CD8-positive, alpha-beta memory T cell (primary cell): Measurements from ENCODE around the gene IL11. TPM values are rescaled to one million over a fixed set of nuclear protein-coding genes. Genes with fewer than 3 reads are reported as not detected.
"Not testable (repeated sequence)": the region's sequence is repeated elsewhere in the genome, so short reads cannot be mapped to it uniquely, and the experiment has no call there.

Experiments used
- CTCF ChIA-PET: fragments of 350-600 bp; sonication (Branson Sonifier 250); formaldehyde crosslinking; loops from one replicate; lab custom pipeline; 2021; ENCODE audit warnings: antibody characterized with exemption; lab: Charles Lee
- POLR2A ChIA-PET: fragments of 350-600 bp; sonication (Branson Sonifier 250); formaldehyde crosslinking; loops from one replicate; lab custom pipeline; 2021; ENCODE audit warnings: antibody characterized with exemption; lab: Charles Lee
- DNase-seq, 5 donors: peaks; one replicate each; pipeline versions ENCODE4 v3.0.0 to v3.0.0-alpha.2; 2020 to 2022; ENCODE audit warnings: mixed read lengths in 1 of 5
- H3K27ac ChIP-seq: one replicate; pipeline ENCODE4 v1.7.0; 2013; ENCODE audit warnings: low read depth, mild to moderate bottlenecking, low read length, moderate library complexity
- H3K27me3 ChIP-seq: 2 replicates; pipeline ENCODE4 v1.7.0; 2013; ENCODE audit warnings: low read length, mild to moderate bottlenecking; ENCODE audit not compliant: insufficient read depth, poor library complexity, severe bottlenecking
- H3K36me3 ChIP-seq: 2 replicates; pipeline ENCODE4 v1.7.0; 2013; ENCODE audit warnings: mild to moderate bottlenecking, low read length, moderate library complexity; ENCODE audit not compliant: insufficient read depth
- H3K4me1 ChIP-seq: 2 replicates; pipeline ENCODE4 v1.7.0; 2013; ENCODE audit warnings: mild to moderate bottlenecking, low read length, moderate library complexity; ENCODE audit not compliant: insufficient read depth
- H3K4me3 ChIP-seq: 2 replicates; pipeline ENCODE4 v1.7.0; 2013; ENCODE audit warnings: mild to moderate bottlenecking, low read length
- H3K9me3 ChIP-seq: 2 replicates; pipeline ENCODE4 v1.7.0; 2013; ENCODE audit warnings: mild to moderate bottlenecking, low read length
- H3K27ac Mint-ChIP-seq, 8 donors: one replicate each; pipeline ENCODE4 v1.8.0; 2020 to 2021; ENCODE audit warnings: mixed read lengths in 8 of 8, mild to moderate bottlenecking in 6 of 8, inconsistent platforms in 3 of 8, moderate library complexity in 3 of 8
- H3K27me3 Mint-ChIP-seq, 2 donors: one replicate each; pipeline ENCODE4 v1.8.0; 2020 to 2021; ENCODE audit warnings: mixed read lengths in 2 of 2, mild to moderate bottlenecking in 1 of 2, moderate library complexity in 1 of 2
- H3K36me3 Mint-ChIP-seq, 3 donors: one replicate each; pipeline ENCODE4 v1.8.0; 2020 to 2021; ENCODE audit warnings: mixed read lengths in 3 of 3, inconsistent platforms in 1 of 3, mild to moderate bottlenecking in 1 of 3
- H3K4me1 Mint-ChIP-seq, 3 donors: one replicate each; pipeline ENCODE4 v1.8.0; 2020 to 2021; ENCODE audit warnings: mixed read lengths in 3 of 3, inconsistent platforms in 1 of 3, mild to moderate bottlenecking in 1 of 3
- H3K4me3 Mint-ChIP-seq, 7 donors: one replicate each; pipeline ENCODE4 v1.8.0; 2020 to 2021; ENCODE audit warnings: mixed read lengths in 7 of 7, mild to moderate bottlenecking in 6 of 7, moderate library complexity in 4 of 7, inconsistent platforms in 2 of 7
- H3K9me3 Mint-ChIP-seq, 5 donors: one replicate each; pipeline ENCODE4 v1.8.0; 2020 to 2022; ENCODE audit warnings: mixed read lengths in 5 of 5, mild to moderate bottlenecking in 3 of 5, moderate library complexity in 2 of 5, inconsistent platforms in 1 of 5
- polyA plus RNA-seq: library from polyadenylated mRNA; unstranded; fragments of 300-500 nt; fragmentation: Illumina TruSeq; gene quantifications from one replicate; pipeline ENCODE4 v1.2.3, GENCODE V29; 2021
- total RNA-seq, 2 experiments: library from RNA; stranded (reverse); gene quantifications; one replicate each; pipeline ENCODE4 v1.2.3, GENCODE V29; 2021

IL11 gene
- total RNA-seq (under 1 TPM; 0.27 to 0.37 TPM), polyA plus RNA-seq (not detected)

GRCh38 chr19:55370305-55370988 lies at the start of gene IL11:
IL11 (minus strand) TSS chr19:55370463; CDS start chr19:55370310, 153 bp downstream.
- DNase-seq = no peak
- Histone ChIP-seq H3K27me3 (peaks cover 30% of the 10 kb centered on the region), H3K27ac (no peak within 1 kb of the TSS), H3K9me3 (no peaks in the 10 kb centered on the region), H3K4me3 (no peak within 1 kb of the TSS), H3K36me3 (no peaks in the 10 kb centered on the region), H3K4me1 (peaks cover 6% of the 10 kb centered on the region)
- Mint-ChIP-seq H3K27me3 (peaks cover 30 to 52% of the 10 kb centered on the region in 2 donors), H3K27ac (peak within 1 kb of the TSS in 4 of 8 donors; percentile 9 to 71 (median 49)), H3K36me3 (peaks cover 0 to 4% (median 0%) of the 10 kb centered on the region in 3 donors), H3K9me3 (peaks cover 0 to 2% (median 0%) of the 10 kb centered on the region in 5 donors), H3K4me1 (peaks cover 7 to 13% (median 8%) of the 10 kb centered on the region in 3 donors), H3K4me3 (peak within 1 kb of the TSS; percentile 36 to 75 (median 71))
- CTCF ChIA-PET = no interaction called here
- POLR2A ChIA-PET = no interaction called here

- Mint-ChIP-seq H3K27ac (no peak overlapping the region), H3K9me3 (no peaks in the 10 kb centered on the region), H3K4me1 (peaks cover 6 to 25% (median 22%) of the 10 kb centered on the region in 3 donors), H3K27me3 (peaks cover 12 to 19% of the 10 kb centered on the region in 2 donors), H3K36me3 (peaks cover 0 to under 1% (median 0%) of the 10 kb centered on the region in 3 donors), H3K4me3 (no peak overlapping the region)
- H3K4me3 ChIP-seq = no peak overlapping the region
- no peaks in the 10 kb centered on the region for H3K9me3 ChIP-seq
- ChIA-PET CTCF (interaction anchor here (1.2 to 3.2 kb wide), 3 partner anchors 127 to 278 kb away, joined by 3 to 14 read pairs (median 5); no protein-coding TSS in a partner anchor), POLR2A (no interaction called here)
- H3K4me1 ChIP-seq = peaks cover 26% of the 10 kb centered on the region
- H3K27ac ChIP-seq = no peak overlapping the region
- DNase-seq = no peak
- H3K27me3 ChIP-seq = no peaks in the 10 kb centered on the region
- H3K36me3 ChIP-seq = no peaks in the 10 kb centered on the region
Measured at GRCh38 chr19:55419624-55420236, 49.5 kb upstream of the IL11 start.

GRCh38 chr19:55419103-55419502 lies 48.8 kb upstream of the IL11 start:
- Mint-ChIP-seq H3K36me3 (no peaks in the 10 kb centered on the region), H3K4me3 (no peak overlapping the region), H3K4me1 (peaks cover 6 to 25% (median 22%) of the 10 kb centered on the region in 3 donors), H3K9me3 (no peaks in the 10 kb centered on the region), H3K27me3 (peaks cover 9 to 13% of the 10 kb centered on the region in 2 donors), H3K27ac (no peak overlapping the region)
- Histone ChIP-seq H3K4me1 (peaks cover 26% of the 10 kb centered on the region), H3K36me3 (no peaks in the 10 kb centered on the region), H3K27ac (no peak overlapping the region), H3K27me3 (no peaks in the 10 kb centered on the region), H3K4me3 (no peak overlapping the region), H3K9me3 (no peaks in the 10 kb centered on the region)
- no peak for DNase-seq
- ChIA-PET POLR2A (interaction anchor here (0.7 kb wide), 1 partner anchor 127 kb away, joined by 5 read pairs; no protein-coding TSS in a partner anchor), CTCF (interaction anchor here (0.8 to 3.2 kb wide), 8 partner anchors 10 to 277 kb away, joined by 3 to 14 read pairs (median 4); no protein-coding TSS in a partner anchor)

- Mint-ChIP-seq H3K4me1 (peaks cover 6 to 25% (median 22%) of the 10 kb centered on the region in 3 donors), H3K9me3 (no peaks in the 10 kb centered on the region), H3K36me3 (no peaks in the 10 kb centered on the region), H3K27me3 (peaks cover 2 to 13% of the 10 kb centered on the region in 2 donors), H3K27ac (peak overlapping the region in 2 of 8 donors; percentile 7 to 77), H3K4me3 (no peak overlapping the region)
- Histone ChIP-seq H3K9me3 (no peaks in the 10 kb centered on the region), H3K4me1 (peaks cover 26% of the 10 kb centered on the region), H3K36me3 (no peaks in the 10 kb centered on the region), H3K27me3 (no peaks in the 10 kb centered on the region), H3K4me3 (no peak overlapping the region), H3K27ac (no peak overlapping the region)
- CTCF ChIA-PET = interaction anchor here (0.6 to 3.2 kb wide), 10 partner anchors 9 to 283 kb away, joined by 3 to 14 read pairs (median 4); no protein-coding TSS in a partner anchor
- POLR2A ChIA-PET = interaction anchor here (0.5 to 0.7 kb wide), 2 partner anchors 126 to 277 kb away, joined by 3 to 5 read pairs; no protein-coding TSS in a partner anchor
- DNase-seq = peak; percentile 29 to 70 (median 42)
Measured at GRCh38 chr19:55418185-55418584, 47.9 kb upstream of the IL11 start.

- Mint-ChIP-seq H3K27ac (peak overlapping the region in 2 of 8 donors; percentile 80 to 99), H3K36me3 (peaks cover 7 to 22% (median 22%) of the 10 kb centered on the region in 3 donors), H3K4me1 (peaks cover 27 to 38% (median 33%) of the 10 kb centered on the region in 3 donors), H3K4me3 (peak overlapping the region in 4 of 7 donors; percentile 15 to 82 (median 42)), H3K27me3 (peaks cover 2% of the 10 kb centered on the region in 2 donors), H3K9me3 (peaks cover 0 to 4% (median 0%) of the 10 kb centered on the region in 5 donors)
- Histone ChIP-seq H3K36me3 (no peaks in the 10 kb centered on the region), H3K27ac (no peak overlapping the region), H3K4me1 (peaks cover 22% of the 10 kb centered on the region), H3K4me3 (no peak overlapping the region), H3K9me3 (no peaks in the 10 kb centered on the region), H3K27me3 (no peaks in the 10 kb centered on the region)
- ChIA-PET CTCF (no interaction called here), POLR2A (no interaction called here)
- DNase-seq = no peak
Measured at GRCh38 chr19:55410168-55410567, 39.9 kb upstream of the IL11 start.

- ChIA-PET CTCF (interaction anchor here (1.2 to 1.6 kb wide), 3 partner anchors 9 to 58 kb away, joined by 3 to 5 read pairs (median 5); no protein-coding TSS in a partner anchor), POLR2A (interaction anchor here (0.6 to 1.7 kb wide), 3 partner anchors 67 to 230 kb away, joined by 4 to 6 read pairs (median 4); partner anchors contain the start of genes KMT5C and ZNF628)
- H3K9me3 ChIP-seq, H3K27ac ChIP-seq, H3K4me3 ChIP-seq, H3K27me3 ChIP-seq, DNase-seq, H3K27me3 Mint-ChIP-seq, H3K36me3 ChIP-seq, H3K9me3 Mint-ChIP-seq: not testable (repeated sequence)
- H3K4me1 ChIP-seq = peaks cover 22% of the 10 kb centered on the region
- H3K4me3 Mint-ChIP-seq = peak overlapping the region in 6 of 7 donors; percentile 49 to 89 (median 70)
- peak overlapping the region; percentile 70 to 100 (median 98) for H3K27ac Mint-ChIP-seq
- H3K36me3 Mint-ChIP-seq = peaks cover 7 to 27% (median 22%) of the 10 kb centered on the region in 3 donors
- peaks cover 27 to 38% (median 33%) of the 10 kb centered on the region in 3 donors for H3K4me1 Mint-ChIP-seq
Measured at GRCh38 chr19:55409179-55409578, 38.9 kb upstream of the IL11 start.

- Histone ChIP-seq H3K36me3 (peaks cover 11% of the 10 kb centered on the region), H3K9me3 (no peaks in the 10 kb centered on the region), H3K4me3 (peak overlapping the region; percentile 79), H3K27me3 (no peaks in the 10 kb centered on the region), H3K4me1 (peaks cover 22% of the 10 kb centered on the region), H3K27ac (peak overlapping the region; percentile 99)
- peaks cover 7 to 33% (median 22%) of the 10 kb centered on the region in 3 donors for H3K36me3 Mint-ChIP-seq
- POLR2A ChIA-PET = interaction anchor here (0.6 to 1.7 kb wide), 4 partner anchors 9 to 231 kb away, joined by 3 to 6 read pairs (median 4); partner anchors contain the start of genes KMT5C and ZNF628
- H3K9me3 Mint-ChIP-seq = peaks cover 0 to 4% (median 0%) of the 10 kb centered on the region in 5 donors
- peak overlapping the region; percentile 98 to 100 (median 99) for H3K27ac Mint-ChIP-seq
- no peak for DNase-seq
- peaks cover 27 to 38% (median 33%) of the 10 kb centered on the region in 3 donors for H3K4me1 Mint-ChIP-seq
- H3K4me3 Mint-ChIP-seq = peak overlapping the region; percentile 89 to 96 (median 94)
- H3K27me3 Mint-ChIP-seq = peaks cover 0 to 2% of the 10 kb centered on the region in 2 donors
- CTCF ChIA-PET = interaction anchor here (1.3 to 1.6 kb wide), 2 partner anchors 10 to 45 kb away, joined by 5 read pairs; no protein-coding TSS in a partner anchor
Measured at GRCh38 chr19:55408533-55408872, 38.2 kb upstream of the IL11 start.
